HG02884 (cell line): ENCODE measurements around the gene CFAP77.

Experiments
- ATAC-seq: cut with Tn5 transposase; IDR thresholded peaks from one replicate; pipeline ENCODE4 v1.9.1; 2021; ENCODE audit warnings: mild to moderate bottlenecking, moderate library complexity; ENCODE audit not compliant: unreplicated experiment

The CFAP77 gene

DNA sequence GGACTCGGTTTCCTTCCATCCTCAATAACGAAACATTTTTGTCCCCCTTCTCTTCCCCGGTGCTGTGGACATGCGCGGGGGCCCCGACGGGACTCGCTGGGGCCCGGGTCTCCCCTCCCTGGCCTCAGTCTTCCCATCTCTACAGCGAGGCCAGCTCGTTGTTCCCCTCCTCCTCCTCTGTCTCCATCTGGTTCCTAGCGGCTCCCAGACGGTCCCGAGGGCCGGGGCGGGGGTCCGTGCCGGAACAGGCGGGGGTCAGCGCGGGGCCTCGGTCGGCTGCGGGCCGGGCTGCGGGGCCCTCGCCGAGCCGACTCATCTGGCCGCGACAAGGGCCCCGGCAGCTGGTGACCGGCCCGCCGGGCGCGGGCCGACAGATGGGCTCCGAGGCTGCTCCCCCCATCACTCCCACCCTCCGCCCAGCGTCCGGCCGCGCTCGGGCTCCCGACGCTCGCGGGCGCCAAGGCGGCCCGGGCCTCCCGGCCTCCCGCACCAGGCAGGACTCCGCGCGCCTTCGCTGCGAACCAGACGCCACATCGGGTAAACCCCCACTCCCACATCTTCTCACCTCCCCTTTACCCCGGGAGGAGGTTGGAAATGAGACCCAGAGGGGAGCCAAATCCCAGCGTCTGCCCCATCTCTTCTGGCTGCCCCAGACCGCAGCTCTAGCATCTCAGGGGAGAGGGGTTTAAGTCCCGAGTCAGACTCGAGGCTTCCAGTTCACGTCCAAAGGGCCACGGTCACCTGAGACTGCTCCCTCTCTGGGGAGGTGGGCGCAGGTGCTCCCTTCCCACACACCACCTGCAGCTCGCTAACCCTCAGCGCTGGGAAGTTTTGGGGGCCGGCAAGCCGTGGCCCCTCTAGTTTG is 180.5 kb downstream of the CFAP77 start:
- ATAC-seq, result no peak

DNA sequence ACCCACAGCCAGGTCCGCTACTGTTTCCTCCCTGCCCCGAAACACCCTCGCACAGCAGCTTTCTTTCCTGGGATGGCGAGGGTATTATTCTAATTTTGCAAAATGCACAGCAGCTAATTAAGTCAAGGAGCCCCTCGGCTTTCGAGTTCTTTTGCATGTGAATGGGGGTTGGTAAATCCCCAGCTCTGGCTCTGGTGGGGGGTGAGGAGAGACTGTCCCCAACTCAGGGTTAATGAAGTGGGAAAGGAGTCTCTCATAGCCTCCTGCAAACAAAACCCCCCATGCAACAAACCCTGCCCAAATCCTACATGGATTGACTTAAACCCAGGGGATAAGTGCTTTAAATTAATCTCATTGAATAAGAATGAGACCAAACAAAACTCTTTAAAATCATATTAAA is 181.2 kb downstream of the CFAP77 start:
- ATAC-seq, result no peak

DNA sequence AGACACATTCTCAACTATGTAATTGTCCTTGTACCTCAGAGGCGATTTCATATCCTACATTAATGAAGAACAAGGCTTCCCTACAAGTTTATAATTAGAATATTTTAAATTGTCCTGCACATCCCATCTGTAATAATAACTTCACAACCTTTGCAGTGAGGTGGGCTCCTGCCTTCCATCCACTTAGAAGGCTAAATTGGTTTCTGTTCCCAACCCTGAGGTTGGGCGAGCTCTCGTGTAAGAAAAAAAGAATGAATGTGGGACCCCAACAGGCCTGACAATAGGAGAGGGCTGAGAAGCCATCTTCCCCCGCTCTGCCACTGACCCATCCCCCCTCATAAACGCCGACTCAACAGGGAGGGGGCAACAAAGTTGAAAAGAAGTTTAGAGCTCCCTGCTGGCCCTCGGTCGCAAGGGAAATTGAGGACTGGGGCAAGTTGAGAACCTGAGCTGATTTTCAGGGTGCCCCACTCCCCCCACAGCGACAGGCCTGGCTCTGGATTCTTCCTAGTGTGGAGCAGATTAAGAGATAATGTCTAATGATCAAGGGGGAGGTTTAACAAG is 181.8 kb downstream of the CFAP77 start:
- no peak for ATAC-seq

DNA sequence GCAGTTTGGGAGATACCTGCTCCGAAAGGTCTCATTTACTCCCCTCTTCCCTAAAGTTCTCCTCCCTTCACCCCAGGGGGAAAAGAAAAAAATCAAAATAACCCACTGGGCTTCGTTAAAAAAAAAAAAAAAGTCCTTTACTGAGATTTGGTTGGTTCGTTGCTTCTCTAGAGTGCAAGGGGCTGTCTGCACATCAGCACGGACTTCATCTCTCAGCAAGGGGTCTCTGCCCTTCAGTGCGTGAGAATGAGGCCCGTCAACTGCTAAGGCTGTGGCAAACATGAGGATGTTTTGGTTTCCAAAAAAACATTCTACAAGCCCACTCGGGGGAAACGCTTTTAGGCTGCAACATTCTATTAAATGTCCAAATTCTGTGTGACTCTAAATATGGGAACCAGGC is 182.4 kb downstream of the CFAP77 start:
- no peak for ATAC-seq

DNA sequence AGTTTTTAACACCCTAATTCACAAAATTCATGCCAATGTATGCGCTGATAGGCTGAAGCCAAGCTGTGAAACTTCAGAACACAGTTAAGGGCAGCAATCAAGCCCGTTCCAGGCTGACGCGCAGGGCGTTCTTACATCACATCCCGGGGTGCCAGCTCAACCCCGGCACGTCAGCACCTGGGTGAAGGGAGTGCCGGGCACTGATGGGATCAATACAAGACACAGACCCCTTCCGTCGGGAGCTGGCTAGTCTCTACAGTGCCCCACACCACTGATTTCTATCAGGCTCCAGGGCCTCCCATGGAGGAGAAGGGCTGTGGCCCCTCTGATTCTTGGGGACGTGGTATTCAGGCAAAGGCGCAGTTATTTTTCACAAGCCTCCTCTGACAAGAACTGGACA is 184.4 kb downstream of the CFAP77 start:
- ATAC-seq, result no peak

DNA sequence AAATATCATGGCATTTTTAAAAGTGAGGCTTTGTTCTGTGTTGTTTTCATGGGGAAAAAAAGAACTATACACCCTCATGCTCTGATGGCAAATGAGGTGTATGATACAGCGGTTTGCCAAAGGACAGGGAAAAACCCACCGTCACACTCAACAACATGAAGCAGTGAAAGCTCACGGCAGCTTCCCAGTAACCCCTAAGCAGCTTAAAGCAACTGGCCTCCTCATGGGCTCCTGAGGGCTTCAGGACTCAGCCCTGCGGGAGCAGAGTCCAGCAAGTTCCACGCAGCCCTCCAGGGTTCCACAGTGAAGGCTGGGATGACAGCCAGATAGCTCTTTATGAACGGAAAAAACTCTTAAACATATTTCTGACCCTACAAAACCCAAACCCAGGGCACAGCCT is 185.3 kb downstream of the CFAP77 start:
- no peak for ATAC-seq

DNA sequence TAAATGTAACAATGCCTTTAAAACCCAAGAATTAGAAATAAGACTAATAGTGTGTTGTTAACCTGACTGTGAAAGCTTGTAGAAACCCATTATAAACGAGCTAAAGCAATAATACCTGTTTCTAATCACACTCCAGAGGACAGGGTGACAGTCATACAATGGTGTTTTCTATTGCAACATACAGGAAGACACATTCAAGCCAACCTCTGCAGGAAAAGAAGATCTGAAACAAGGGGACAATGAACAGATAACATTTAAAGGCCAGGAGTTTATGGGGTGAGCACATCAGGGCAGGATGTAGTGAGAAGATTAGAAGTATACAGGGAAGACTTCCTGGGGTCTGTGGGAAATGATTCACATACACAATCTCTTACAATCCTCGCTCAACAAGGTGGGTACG is 186.2 kb downstream of the CFAP77 start:
- ATAC-seq, result no peak

DNA sequence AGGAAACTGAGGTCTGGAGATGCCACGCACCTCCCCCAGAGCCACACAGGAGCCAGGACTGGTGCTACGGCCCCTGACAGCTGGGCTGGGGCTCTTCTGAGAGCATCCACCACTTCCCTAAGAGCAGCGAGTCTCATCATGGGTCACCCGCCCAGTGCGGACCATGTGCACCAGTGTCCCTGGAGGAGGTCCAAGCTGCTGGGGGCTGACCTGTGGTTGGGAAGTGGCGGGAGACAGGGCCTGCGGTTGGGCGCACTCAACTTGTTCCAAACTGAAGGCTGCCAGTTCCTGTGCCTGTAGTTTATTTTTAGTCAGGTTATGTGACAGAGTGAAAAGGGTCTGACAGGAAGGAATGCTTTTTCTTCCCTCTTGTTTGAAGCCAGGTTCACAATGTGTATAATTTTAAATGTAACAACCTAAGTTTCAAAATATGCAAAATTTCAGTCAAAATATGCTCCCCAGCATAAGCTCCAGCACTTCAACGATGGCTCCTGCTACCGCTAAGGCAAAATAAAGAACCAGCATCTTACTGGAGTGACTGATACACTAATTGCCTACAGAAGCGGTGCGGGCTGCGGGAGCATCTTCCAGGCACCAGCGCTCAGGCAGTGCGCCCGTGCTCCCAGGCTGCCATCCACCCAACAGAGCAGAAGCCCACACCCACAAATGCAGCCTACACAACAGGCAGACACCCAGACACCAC is 187.2 kb downstream of the CFAP77 start:
- ATAC-seq, result no peak

DNA sequence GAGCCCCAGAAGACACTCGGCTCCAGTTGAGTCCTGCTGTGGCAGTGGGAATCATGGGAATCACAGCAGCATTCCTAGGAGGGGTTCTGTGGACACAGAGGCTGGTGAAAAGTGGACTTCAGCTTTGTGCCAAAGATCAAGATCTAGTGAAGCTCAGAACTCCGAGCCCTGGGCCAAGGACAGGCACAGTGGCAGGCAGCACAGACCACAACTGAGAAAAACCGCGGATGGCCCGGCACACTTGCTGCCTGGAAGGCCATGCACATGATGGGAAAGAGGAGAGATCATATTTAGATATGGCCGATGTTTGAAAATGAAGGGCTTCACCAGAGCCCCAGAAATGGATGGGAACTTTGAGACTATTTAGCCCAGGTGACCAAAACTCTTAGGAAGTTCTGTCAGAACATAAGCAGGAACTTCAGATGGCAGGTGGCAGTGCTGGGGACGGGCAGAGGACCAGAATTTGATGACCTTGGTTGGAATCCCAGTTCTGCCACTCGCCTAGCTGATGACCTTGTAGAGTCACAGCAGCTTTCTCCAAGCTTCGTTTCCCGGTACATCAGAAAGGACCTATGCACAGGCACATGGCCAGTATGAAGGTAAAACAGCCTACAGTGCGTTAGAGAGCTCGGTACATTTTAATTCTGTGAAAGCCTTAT is 190.4 kb downstream of the CFAP77 start:
- no peak for ATAC-seq

DNA sequence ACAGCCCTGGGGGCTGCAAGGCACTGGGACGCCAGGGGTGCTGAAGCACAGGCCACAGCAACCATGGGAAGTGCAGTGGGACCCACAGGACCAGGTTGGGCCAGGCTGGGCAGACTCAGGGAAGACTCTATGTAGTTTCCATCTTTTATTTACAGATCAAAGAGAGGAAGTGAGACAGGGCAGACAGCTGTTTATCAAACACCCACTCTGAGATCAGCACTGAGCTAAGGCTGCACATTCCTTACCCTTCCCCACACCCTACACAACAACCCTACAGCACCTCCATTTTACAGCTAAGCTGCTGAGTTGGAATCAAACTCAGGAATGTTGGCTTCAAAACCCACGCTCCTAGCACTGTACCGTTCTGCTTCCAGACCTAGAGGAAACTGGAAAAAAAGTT is 192.2 kb downstream of the CFAP77 start:
- ATAC-seq, result no peak

DNA sequence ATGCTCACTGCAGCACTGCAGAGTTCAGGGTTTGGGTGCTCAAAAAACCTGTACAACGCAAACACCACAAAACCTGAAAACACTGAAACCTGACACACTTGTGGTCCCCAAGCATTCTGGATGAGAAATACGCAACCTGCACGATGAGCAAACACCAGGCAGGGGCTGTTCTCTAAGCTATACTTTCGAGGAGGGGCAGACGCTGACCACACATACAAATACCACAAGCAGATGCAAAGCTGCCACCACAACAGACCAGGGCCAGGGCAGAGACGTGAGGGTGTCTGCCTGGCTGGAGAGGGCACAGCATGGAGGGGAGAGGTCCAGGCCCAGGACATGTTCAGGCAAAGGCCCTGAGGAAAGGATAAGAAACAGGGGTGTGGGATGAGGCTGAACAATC is 195.4 kb downstream of the CFAP77 start:
- ATAC-seq, result no peak

DNA sequence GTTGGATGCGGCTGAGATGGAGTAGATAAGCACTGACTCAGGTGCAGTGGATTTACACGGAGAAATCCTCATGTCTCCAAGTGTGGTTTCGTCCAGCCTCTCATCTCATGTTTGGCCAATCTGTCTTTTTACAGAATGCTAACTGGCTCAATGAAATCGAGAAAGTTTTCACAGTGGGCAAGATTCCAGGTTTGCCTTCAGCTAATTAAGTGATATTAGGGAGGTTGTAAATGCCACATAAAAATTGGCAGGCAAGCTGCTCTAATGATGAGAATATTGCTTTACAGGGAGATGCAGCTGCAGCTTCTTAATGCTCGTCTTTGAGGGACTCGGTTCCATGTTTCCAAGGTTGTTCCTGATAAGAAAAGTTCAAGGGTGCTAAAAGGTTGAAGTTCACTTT is 196.1 kb downstream of the CFAP77 start:
- no peak for ATAC-seq

DNA sequence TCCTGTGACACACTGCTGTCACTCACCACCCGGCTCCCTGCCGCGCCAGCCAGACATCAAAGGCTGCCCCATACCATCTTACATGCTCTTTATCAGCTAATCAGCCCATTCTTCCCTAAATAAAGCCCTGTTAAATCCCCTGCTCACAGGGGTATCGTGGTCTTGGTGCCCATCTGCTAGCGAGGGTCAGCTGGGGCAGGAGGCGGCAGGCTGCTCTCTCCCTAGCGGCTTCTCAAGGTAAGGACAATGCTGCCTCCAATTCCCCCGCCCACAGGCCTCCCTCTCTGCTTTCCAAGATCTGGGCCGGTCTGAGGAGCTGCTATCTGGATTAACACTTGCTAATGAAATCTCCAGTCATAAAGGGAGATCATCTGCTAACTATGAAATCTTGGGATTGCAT is 199.2 kb downstream of the CFAP77 start:
- no peak for ATAC-seq

DNA sequence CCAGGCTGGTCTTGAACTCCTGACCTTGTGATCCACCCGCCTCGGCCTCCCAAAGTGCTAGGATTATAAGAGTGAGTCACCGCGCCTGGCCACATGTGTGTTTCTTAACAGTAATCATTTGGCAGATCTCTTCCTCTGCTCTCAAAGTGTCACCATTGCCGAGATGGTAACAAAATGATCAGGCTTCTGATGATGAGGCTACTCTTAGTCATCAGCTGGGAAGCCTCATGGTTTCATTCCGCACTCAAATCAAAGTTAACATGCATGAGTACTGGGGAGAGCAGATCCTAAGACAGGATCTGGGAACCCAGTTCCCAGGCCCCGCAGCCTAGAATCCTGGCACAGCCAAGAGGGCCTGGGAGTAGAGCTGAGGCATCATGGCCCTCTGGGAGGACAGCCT is 199.8 kb downstream of the CFAP77 start:
- ATAC-seq, result no peak

DNA sequence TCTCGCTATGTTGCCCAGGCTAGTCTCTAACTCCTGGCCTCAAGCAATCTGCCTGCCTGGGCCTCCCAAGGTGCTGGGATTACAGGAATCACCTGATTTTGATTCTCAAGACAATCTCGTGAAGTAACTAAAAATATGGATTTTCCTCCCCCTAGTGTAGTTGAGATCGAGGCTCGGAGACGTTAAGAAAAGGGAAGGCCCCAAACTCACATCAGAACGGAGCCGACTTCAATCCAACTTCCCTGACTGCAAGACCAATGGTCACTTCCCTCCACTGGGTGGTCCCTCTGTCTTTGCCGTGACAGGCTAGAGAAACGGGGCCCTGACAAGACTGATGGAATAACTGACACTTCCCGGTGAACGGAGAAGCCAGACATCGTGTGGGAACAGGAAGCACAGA is 200.7 kb downstream of the CFAP77 start:
- ATAC-seq, result no peak

DNA sequence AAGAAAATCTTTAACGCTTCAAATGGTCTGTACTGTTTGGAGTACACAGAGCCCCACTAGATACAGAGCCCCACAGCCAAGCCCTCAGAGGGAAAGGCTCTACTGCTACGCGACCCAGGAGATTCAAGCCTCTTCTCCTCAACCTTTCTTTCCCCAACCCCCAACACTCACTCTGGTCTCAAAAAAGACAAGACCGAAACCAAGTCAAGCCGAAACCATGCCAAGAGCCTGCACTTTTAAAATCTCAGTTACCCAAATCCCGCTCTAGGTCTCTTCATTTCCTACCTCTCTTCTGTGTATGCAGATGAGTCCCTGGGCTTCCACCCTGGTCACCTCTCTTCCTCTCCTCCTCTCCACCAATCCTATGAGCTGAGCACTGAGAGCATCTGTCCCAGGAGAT is 204.3 kb downstream of the CFAP77 start:
- ATAC-seq, result no peak

DNA sequence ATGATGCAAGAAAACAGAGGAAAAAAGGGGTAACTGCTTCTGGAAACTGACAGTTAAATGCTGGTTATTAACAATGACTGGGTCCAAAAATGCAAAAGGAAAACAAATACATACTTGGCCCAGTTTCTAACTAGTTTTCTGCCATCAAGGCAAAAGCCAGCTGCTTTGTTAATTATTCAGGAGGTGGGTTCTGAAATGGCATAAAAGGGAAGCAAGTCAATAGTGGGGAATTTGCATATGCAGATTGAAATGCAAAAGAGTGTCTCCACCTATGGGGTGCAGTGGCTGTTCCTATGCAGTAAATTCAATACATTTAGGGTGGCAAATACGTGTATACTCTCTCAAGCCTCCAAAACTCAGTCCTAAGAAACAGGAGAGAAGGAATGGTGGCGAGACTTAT is 205.8 kb downstream of the CFAP77 start:
- no peak for ATAC-seq

DNA sequence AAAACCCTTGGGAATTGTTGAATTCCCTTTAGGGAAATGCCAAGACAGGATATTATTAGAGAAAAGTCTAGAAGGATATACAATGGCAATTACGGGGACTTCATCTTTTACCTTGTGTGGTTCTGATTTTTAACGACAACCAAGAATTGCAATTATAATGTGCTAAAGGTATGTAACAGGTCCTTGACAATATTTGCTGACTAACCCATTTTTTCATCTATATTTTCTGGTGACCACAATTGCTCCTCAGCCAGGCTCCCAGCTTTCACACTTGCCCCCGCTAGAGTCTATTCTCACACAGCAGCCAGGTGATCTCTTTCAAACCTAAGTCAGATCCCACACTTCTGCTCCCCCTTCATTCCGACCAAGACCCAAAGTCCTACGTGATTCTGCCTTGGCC is 206.7 kb downstream of the CFAP77 start:
- ATAC-seq, result no peak

DNA sequence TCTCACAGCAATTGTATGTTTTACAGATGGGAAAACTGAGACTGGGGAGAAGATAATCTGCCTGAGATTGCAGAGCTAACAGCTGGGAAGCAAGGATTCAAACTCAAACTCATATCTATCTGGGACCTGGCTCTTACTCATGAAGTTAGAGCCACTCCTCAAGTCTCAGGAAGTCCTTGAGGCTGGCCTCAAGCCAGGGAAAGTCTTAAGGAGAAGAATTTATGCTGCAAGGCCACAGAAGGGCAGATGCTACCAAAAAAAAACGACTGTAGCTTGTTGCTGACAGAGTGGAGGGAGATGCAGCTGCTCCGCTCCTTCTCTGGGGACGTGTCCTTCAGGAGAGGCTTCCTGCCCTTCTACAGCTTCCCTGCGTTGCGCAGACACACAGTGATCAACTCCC is 212.1 kb downstream of the CFAP77 start:
- ATAC-seq, result no peak
